Loucy (cell line): ENCODE measurements around the gene PLXDC1.

Experiments used
- CTCF ChIP-seq: fragments of 200-600 bp; sonication (generic); conservative IDR thresholded peaks from 2 replicates; pipeline ENCODE4 v1.5.1; 2014; ENCODE audit warnings: mild to moderate bottlenecking, antibody characterized with exemption, low read length
- EZH2phosphoT487 ChIP-seq: fragments of 200-600 bp; IDR thresholded peaks from 2 replicates; pipeline ENCODE4 v1.6.1; 2018; ENCODE audit warnings: antibody characterized with exemption, mild to moderate bottlenecking, moderate library complexity, borderline replicate concordance

- TF ChIP-seq CTCF (no peak), EZH2phosphoT487 (no peak)
These were observed 77.5 kb downstream of the PLXDC1 start for GRCh38 chr17:39073916-39074315.
